Small intestine (tissue), 7 donors: ENCODE results near the gene FNDC5. TPM values are rescaled to one million over a fixed set of nuclear protein-coding genes. Genes with fewer than 3 reads are reported as not detected.
A peak's percentile ranks its signal among the peaks of the same experiment; 100 is the strongest.
"Not testable (repeated sequence)": the region's sequence is repeated elsewhere in the genome, so short reads cannot be mapped to it uniquely, and the experiment has no call there.

Source experiments
- DNase-seq, 2 donors: peaks; one replicate each; pipeline versions ENCODE4 v3.0.0 to v3.0.0-alpha.2; 2013
- FAIRE-seq: peaks from 2 replicates; lab custom pipeline; 2012; peaks lifted over from hg19 to GRCh38; lab: Jason Lieb, UNC
- H3K27ac ChIP-seq, 3 donors: one replicate each; pipeline ENCODE4 v1.5.1; 2013; ENCODE audit warnings: low read length in 2 of 3, mild to moderate bottlenecking in 2 of 3, control low read depth in 1 of 3, inconsistent platforms in 1 of 3, low read depth in 1 of 3, moderate library complexity in 1 of 3
- H3K27me3 ChIP-seq, 3 donors: one replicate each; pipeline ENCODE4 v1.6.1; 2013; ENCODE audit warnings: low read length in 3 of 3, inconsistent platforms in 1 of 3; ENCODE audit not compliant: control insufficient read depth in 3 of 3, insufficient read depth in 3 of 3
- H3K36me3 ChIP-seq, 3 donors: one replicate each; pipeline ENCODE4 v1.6.1; 2013; ENCODE audit warnings: low read length in 3 of 3, inconsistent platforms in 1 of 3, low read depth in 1 of 3, mild to moderate bottlenecking in 1 of 3, moderate library complexity in 1 of 3; ENCODE audit not compliant: control insufficient read depth in 3 of 3, insufficient read depth in 2 of 3
- H3K4me1 ChIP-seq, 3 donors: one replicate each; pipeline ENCODE4 v1.6.1; 2013; ENCODE audit warnings: low read length in 2 of 3, inconsistent platforms in 1 of 3, low read depth in 1 of 3, mild to moderate bottlenecking in 1 of 3, moderate library complexity in 1 of 3; ENCODE audit not compliant: control insufficient read depth in 3 of 3, insufficient read depth in 2 of 3
- H3K4me3 ChIP-seq, 3 donors: one replicate each; pipeline ENCODE4 v1.5.1; 2013; ENCODE audit warnings: low read length in 3 of 3, control low read depth in 1 of 3, inconsistent platforms in 1 of 3, low read depth in 1 of 3, mild to moderate bottlenecking in 1 of 3, moderate library complexity in 1 of 3
- H3K9me3 ChIP-seq, 2 donors: one replicate each; pipeline ENCODE4 v1.6.1; 2013; ENCODE audit warnings: low read depth in 1 of 2, low read length in 1 of 2; ENCODE audit not compliant: control insufficient read depth in 2 of 2, insufficient read depth in 1 of 2
- WGBS, 3 donors: extraction: QIAGEN DNeasy Blood & Tissue Kit; methylation state at CpG; one replicate each; pipeline ENCODE4 v1.1.7; 2013; 5-methylcytosine and 5-hydroxymethylcytosine counted together
- polyA plus RNA-seq, 4 donors: library from polyadenylated mRNA; stranded (reverse) in 3 of 4; unstranded in 1 of 4; fragments of 200-250 nt in 3 of 4; fragments of 120-200 nt in 1 of 4; gene quantifications; one replicate each; pipeline versions ENCODE4 v1.2.1 to v1.2.3, GENCODE V29; 2013
- donor health status: healthy with polysubstance abuse.
- donor health status: control.
- donor health status: control.
- donor health status: Bipolar disorder and iron deficiency.
- donor health status: healthy.

Gene FNDC5
- polyA plus RNA-seq, 4 donors, result 1.1 to 5.5 (median 1.2) TPM; not detected in 1

GRCh38 chr1:32906654-32907053 lies 35.9 kb upstream of the FNDC5 start:
- Histone ChIP-seq H3K4me1 (peaks cover 4 to 30% (median 8%) of the 10 kb centered on the region in 3 donors), H3K9me3 (no peaks in the 10 kb centered on the region), H3K27ac (peak overlapping the region in 1 of 3 donors; percentile 48), H3K36me3 (no peaks in the 10 kb centered on the region), H3K4me3 (no peak overlapping the region), H3K27me3 (peaks cover 0 to 3% (median 0%) of the 10 kb centered on the region in 3 donors)
- WGBS, 3 donors, result 77 to 84% (median 80%) methylated on average over 7 of the region's 7 CpGs
- DNase-seq, result peak in 1 of 2 donors; percentile 73
- no peak for FAIRE-seq

- H3K27me3 ChIP-seq, H3K4me3 ChIP-seq, FAIRE-seq, H3K9me3 ChIP-seq, DNase-seq, H3K36me3 ChIP-seq: not testable (repeated sequence)
- H3K27ac ChIP-seq, result peak overlapping the region in 2 of 3 donors; percentile 17 to 32
- H3K4me1 ChIP-seq, result peaks cover 4 to 34% (median 8%) of the 10 kb centered on the region in 3 donors
- 78 to 83% (median 81%) methylated on average over 10 of the region's 10 CpGs for WGBS, 3 donors
These were observed 34.9 kb upstream of the FNDC5 start for GRCh38 chr1:32905588-32905987.

- Histone ChIP-seq H3K4me1 (peaks cover 4 to 37% (median 8%) of the 10 kb centered on the region in 3 donors), H3K27me3 (peaks cover 0 to 7% (median 3%) of the 10 kb centered on the region in 3 donors), H3K27ac (peak overlapping the region; percentile 68 to 92 (median 81)), H3K36me3 (no peaks in the 10 kb centered on the region), H3K4me3 (no peak overlapping the region), H3K9me3 (no peaks in the 10 kb centered on the region)
- 13 to 64% (median 44%) methylated on average over 2 of the region's 2 CpGs for WGBS, 3 donors
- no peak for FAIRE-seq
- DNase-seq, result no peak
These were observed 34.1 kb upstream of the FNDC5 start for GRCh38 chr1:32904797-32905196.

- no peak overlapping the region for H3K4me3 ChIP-seq
- peaks cover 4 to 37% (median 8%) of the 10 kb centered on the region in 3 donors for H3K4me1 ChIP-seq
- H3K36me3 ChIP-seq, result no peaks in the 10 kb centered on the region
- no peak for FAIRE-seq
- peak; percentile 85 to 99 for DNase-seq
- H3K9me3 ChIP-seq, result no peaks in the 10 kb centered on the region
- H3K27me3 ChIP-seq, result peaks cover 0 to 7% (median 3%) of the 10 kb centered on the region in 3 donors
- WGBS, 3 donors, result 30 to 60% (median 60%) methylated on average over 3 of the region's 3 CpGs
- peak overlapping the region; percentile 68 to 92 (median 81) for H3K27ac ChIP-seq
These were observed 33.5 kb upstream of the FNDC5 start for GRCh38 chr1:32903991-32904785.

- no peak for DNase-seq
- H3K4me1 ChIP-seq, result peaks cover 4 to 37% (median 8%) of the 10 kb centered on the region in 3 donors
- no peaks in the 10 kb centered on the region for H3K9me3 ChIP-seq
- peak overlapping the region in 1 of 3 donors; percentile 64 for H3K27ac ChIP-seq
- 72 to 79% (median 76%) methylated on average over 6 of the region's 6 CpGs for WGBS, 3 donors
- H3K4me3 ChIP-seq, result no peak overlapping the region
- FAIRE-seq, result no peak
- peaks cover 0 to 10% (median 0%) of the 10 kb centered on the region in 3 donors for H3K36me3 ChIP-seq
- peaks cover 0 to 7% (median 3%) of the 10 kb centered on the region in 3 donors for H3K27me3 ChIP-seq
These were observed 31.8 kb upstream of the FNDC5 start for GRCh38 chr1:32902535-32902920.

GRCh38 chr1:32901823-32902534 lies 31.3 kb upstream of the FNDC5 start:
- H3K4me3 ChIP-seq, result peak overlapping the region; percentile 66 to 78 (median 73)
- H3K36me3 ChIP-seq, result peaks cover 0 to 13% (median 0%) of the 10 kb centered on the region in 3 donors
- peaks cover 0 to 32% (median 6%) of the 10 kb centered on the region in 3 donors for H3K4me1 ChIP-seq
- FAIRE-seq, result no peak
- no peaks in the 10 kb centered on the region for H3K9me3 ChIP-seq
- DNase-seq, result no peak
- 23 to 39% (median 35%) methylated on average over 22 to 24 of the region's 24 CpGs for WGBS, 3 donors
- H3K27ac ChIP-seq, result peak overlapping the region; percentile 39 to 95 (median 87)
- H3K27me3 ChIP-seq, result peaks cover 0 to 7% (median 3%) of the 10 kb centered on the region in 3 donors

GRCh38 chr1:32900956-32901822 lies 30.5 kb upstream of the FNDC5 start, which contains the start of gene TMEM54:
Gene TMEM54 (minus strand): TSS chr1:32901389. CDS start chr1:32901238, 151 bp downstream.
- Histone ChIP-seq H3K27me3 (peaks cover 0 to 7% (median 3%) of the 10 kb centered on the region in 3 donors), H3K27ac (peak within 1 kb of the TSS; percentile 39 to 95 (median 87)), H3K9me3 (no peaks in the 10 kb centered on the region), H3K36me3 (peaks cover 0 to 15% (median 0%) of the 10 kb centered on the region in 3 donors), H3K4me3 (peak within 1 kb of the TSS; percentile 66 to 78 (median 73)), H3K4me1 (peaks cover 0 to 26% (median 6%) of the 10 kb centered on the region in 3 donors)
- FAIRE-seq (no peak), DNase-seq (peak; percentile 77 to 87)
- WGBS, 3 donors, result 1% methylated on average over 49 to 92 of the region's 92 CpGs
